Epithelial cell of esophagus (primary cell): ENCODE data around the gene TBX4.
A peak's percentile ranks its signal among the peaks of the same experiment; 100 is the strongest.

ENCODE experiments used
- DNase-seq: peaks from one replicate; pipeline ENCODE4 v3.0.0; 2010; ENCODE audit warnings: low read depth
- H3K4me3 ChIP-seq: 2 replicates; pipeline ENCODE4 v1.5.1; 2011; ENCODE audit warnings: mild to moderate bottlenecking, low read length, control low read depth
- TF ChIP-seq, protein P1 (sequence below): IDR thresholded peaks from 2 replicates; pipeline ENCODE4 v1.5.1; 2011; ENCODE audit warnings: low read depth, mild to moderate bottlenecking, low read length, control low read depth, inconsistent platforms; ENCODE audit not compliant: insufficient read depth; ENCODE audit errors: missing control alignments

TBX4 gene

DNA sequence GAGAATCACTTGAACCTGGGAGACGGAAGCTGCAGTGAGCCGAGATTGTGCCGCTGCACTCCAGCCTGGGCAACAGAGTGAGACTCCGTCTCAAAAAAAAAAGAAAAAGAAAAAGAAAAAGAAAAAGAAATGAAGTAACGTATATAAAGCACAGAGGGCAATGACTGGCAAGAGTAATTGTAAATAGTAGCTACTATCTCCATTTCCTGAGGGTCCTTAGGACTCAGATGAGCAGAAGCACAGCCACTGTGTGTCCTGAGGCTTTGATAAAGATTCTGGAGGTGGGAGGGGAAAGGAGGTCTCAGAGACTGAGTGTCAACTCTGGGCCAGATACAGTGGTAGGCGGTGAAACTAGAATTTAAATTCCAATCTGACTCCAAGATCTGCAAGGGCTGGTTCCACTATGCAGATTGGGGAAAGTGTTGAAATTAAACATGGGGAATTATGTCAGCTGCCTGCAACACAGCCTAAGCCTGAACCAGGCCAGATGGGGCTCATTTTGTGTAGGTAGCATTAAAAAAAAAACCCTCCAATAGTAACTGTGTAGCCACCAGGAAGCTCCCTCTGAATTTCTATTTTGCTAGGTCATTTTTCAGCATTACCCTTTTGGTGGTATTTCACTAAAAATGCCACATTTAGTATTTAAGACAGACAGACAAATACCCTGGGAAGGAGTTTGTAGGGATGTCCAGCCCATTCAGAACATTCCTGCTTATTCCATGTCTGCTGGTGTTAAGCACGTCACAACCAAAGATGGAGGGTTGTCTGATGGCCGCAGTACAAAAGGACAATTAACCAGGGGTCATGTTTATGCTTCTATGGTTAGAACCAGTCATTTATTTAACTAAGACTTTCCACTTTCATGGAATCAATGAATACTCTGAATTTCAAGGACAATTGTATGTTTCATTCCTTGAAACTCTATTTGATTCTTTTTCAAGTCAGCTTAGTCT lies 46.1 kb downstream of the TBX4 start:
- TF ChIP-seq, protein P1, sequence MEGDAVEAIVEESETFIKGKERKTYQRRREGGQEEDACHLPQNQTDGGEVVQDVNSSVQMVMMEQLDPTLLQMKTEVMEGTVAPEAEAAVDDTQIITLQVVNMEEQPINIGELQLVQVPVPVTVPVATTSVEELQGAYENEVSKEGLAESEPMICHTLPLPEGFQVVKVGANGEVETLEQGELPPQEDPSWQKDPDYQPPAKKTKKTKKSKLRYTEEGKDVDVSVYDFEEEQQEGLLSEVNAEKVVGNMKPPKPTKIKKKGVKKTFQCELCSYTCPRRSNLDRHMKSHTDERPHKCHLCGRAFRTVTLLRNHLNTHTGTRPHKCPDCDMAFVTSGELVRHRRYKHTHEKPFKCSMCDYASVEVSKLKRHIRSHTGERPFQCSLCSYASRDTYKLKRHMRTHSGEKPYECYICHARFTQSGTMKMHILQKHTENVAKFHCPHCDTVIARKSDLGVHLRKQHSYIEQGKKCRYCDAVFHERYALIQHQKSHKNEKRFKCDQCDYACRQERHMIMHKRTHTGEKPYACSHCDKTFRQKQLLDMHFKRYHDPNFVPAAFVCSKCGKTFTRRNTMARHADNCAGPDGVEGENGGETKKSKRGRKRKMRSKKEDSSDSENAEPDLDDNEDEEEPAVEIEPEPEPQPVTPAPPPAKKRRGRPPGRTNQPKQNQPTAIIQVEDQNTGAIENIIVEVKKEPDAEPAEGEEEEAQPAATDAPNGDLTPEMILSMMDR = no peak
- H3K4me3 ChIP-seq = no peak overlapping the region
- no peak for DNase-seq

DNA sequence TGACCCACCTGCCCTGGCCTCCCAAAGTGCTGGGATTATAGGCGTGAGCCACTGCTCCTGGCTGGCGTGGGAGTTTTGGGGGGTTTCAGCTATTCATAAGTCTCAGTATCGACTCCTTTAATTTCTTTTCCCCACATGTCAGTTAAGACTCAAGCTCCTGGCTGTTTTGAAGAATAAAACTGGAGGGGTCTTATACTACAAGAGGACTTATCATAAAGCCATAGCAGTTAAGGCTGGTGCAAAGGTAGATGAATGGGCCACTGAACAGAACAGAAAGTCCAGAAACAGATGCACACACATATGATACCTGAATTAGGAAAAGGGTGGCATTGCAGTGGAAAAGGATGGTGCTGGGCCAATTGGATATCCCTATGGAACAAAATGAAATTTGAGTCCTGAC lies 47.4 kb downstream of the TBX4 start:
- H3K4me3 ChIP-seq = no peak overlapping the region
- no peak for DNase-seq
- TF ChIP-seq, protein P1 = no peak

DNA sequence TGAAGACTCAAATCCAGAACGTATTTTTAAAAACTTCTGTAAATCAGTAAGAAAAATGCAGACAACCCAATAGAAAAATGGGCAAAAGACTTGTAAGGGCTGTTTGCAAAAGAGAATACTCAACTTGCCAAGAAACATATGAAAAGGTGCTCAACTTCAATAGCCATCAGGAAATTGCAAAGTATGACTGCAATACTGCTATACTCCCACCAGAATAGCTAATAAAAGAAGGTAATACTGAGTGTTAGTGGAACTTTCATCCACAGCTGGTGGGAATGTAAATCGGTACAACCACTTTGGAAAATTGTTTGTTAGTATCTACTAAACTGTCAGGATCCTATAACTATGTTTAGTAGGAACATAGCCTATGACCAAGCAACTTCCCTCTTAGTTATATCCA lies 48.1 kb downstream of the TBX4 start:
- no peak for DNase-seq
- no peak overlapping the region for H3K4me3 ChIP-seq
- TF ChIP-seq, protein P1 = no peak

DNA sequence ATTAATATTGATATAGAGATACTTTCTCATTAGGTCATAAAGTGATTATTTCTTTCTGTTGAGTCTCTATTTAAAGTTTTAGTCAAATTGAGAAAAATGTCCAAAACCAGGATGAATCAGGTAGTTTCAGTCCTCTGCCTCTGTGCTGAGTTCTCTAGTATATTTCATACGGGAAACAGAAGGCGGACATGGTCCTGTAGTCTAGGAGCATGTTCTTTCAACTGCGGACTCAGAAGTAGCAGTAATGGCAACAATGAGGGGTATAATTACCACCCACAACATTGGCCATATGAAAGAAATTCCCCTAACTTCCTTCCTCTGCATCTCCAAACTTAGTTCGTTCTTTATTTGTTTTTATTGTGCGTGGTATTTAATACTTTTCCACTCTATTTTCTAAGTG lies 50.1 kb downstream of the TBX4 start:
- no peak for DNase-seq
- TF ChIP-seq, protein P1 = no peak
- no peak overlapping the region for H3K4me3 ChIP-seq

DNA sequence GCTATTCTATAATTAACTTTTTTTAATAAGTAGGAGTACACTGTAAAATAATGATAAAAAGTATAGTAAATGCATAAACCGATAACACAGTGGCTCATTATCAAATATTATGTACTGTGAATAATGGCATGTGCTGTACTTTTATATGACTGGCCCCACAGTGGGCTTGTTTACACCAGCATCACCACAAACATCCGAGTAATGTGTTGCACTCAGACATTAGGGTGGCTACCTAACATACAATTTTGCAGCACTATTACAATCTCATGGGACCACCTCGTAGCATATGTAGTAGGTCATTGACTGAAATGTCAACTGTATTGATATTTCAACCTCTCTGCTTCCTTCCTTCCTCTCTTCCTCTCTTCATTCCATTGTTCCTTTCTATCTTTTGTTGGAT lies 51.7 kb downstream of the TBX4 start:
- TF ChIP-seq, protein P1 = no peak
- no peak overlapping the region for H3K4me3 ChIP-seq
- DNase-seq = no peak

DNA sequence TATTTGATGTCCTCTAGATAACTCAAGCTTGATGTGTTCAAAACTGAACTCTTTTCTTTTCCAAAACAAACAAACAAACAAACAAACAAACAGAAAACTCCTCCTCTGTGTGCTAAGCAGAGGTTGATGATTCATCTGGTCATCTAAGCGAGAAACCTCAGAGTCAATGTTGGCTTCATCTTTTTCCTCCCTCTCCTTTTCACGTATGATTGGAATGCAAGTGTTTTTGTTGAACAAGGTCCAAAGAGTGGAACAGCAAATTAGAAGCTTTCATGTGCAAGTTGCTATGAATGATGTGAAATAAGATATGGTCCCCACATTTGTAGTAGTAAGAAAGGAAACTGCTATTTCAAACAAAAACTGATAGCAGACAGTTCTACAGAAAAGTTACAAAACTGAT lies 52.5 kb downstream of the TBX4 start:
- H3K4me3 ChIP-seq = no peak overlapping the region

More for the DNA sequence above, 52.5 kb downstream of the TBX4 start:
- DNase-seq = peak; percentile 14
- TF ChIP-seq, protein P1 = no peak
